GM15510 (cell line): Measurements from ENCODE around the gene DALRD3.

Experiments used
- POLR2A ChIP-seq: IDR thresholded peaks from 3 replicates; pipeline ENCODE4 v1.6.1; 2011; ENCODE audit warnings: borderline replicate concordance; ENCODE audit not compliant: insufficient read length; ENCODE audit errors: extremely low read depth

Gene DALRD3

GRCh38 chr3:49025793-49026520, 7.6 kb upstream of the DALRD3 start:
- TF ChIP-seq POLR2A: no peak

GRCh38 chr3:49025005-49025792, 6.8 kb upstream of the DALRD3 start:
- TF ChIP-seq POLR2A: peak; percentile 33

- TF ChIP-seq POLR2A: no peak
Measured at GRCh38 chr3:49024449-49024848, 6.1 kb upstream of the DALRD3 start.

- TF ChIP-seq POLR2A: no peak
Measured at GRCh38 chr3:49023775-49024174, 5.4 kb upstream of the DALRD3 start.

GRCh38 chr3:49022688-49023171, 4.3 kb upstream of the DALRD3 start:
- no peak for TF ChIP-seq POLR2A

- peak; percentile 95 for TF ChIP-seq POLR2A
Measured at GRCh38 chr3:49021813-49022687, 3.7 kb upstream of the DALRD3 start, which contains the start of gene NDUFAF3. Gene NDUFAF3 (plus strand): TSS chr3:49022121. CDS start chr3:49022145, 24 bp downstream.

- TF ChIP-seq POLR2A: peak; percentile 100
Measured at GRCh38 chr3:49021213-49021812, 2.9 kb upstream of the DALRD3 start.

GRCh38 chr3:49020330-49021212, 2.2 kb upstream of the DALRD3 start:
- TF ChIP-seq POLR2A: no peak

- TF ChIP-seq POLR2A: no peak
Measured at GRCh38 chr3:49019941-49020329, 1.6 kb upstream of the DALRD3 start.

- no peak for TF ChIP-seq POLR2A
Measured at GRCh38 chr3:49018707-49019006, 277 bp upstream of the DALRD3 start.

- TF ChIP-seq POLR2A: no peak
Measured at GRCh38 chr3:49017229-49017970, 980 bp downstream of the DALRD3 start.

- peak; percentile 3 for TF ChIP-seq POLR2A
Measured at GRCh38 chr3:49016414-49017228, 1.8 kb downstream of the DALRD3 start.
